ENCODE results near the gene HSPA4.
A peak's percentile ranks its signal among the peaks of the same experiment; 100 is the strongest.

HSPA4 gene

DNA sequence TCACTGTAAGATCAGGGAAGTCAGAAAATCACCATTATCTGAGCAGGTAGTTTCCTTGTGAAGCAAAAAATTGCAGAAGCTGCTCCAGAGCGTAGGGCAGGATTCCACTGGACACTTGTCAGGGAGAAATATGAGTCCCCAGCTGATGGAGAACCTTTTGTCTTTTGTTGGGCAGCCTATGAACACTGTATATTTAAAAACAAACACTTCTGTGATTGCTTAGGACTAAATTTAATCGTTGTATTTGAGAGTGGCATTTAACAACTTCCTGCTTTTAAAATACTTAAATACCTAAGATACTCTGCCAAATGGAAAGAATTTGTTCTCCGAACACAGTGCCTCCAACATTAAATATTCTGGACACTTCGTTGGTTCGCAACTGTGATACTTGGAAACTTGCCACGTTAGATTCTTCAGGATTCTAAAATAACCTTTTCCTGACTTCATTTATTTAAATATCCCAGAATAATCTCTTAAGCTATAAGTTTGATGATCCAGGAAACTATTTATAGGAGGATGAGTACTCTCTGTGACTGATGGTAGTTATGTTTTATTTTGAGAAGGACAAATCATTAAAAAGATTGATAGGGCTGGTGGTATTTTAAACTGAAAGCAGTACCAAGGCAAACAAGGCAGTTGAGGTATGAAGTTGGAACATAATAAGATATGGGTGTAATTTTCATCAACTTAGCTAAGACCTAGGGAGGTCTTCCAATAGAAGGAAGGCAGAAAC lies 2.7 kb upstream of the HSPA4 start:
- Histone ChIP-seq H3K4me3 (ENCODE audit: low read depth, low read length) (no peak overlapping the region), H3K9me3 (ENCODE audit: severe bottlenecking) (no peaks in the 10 kb centered on the region), H3K27ac (peak overlapping the region; percentile 97), H3K27me3 (ENCODE audit: insufficient read depth, low read depth, severe bottlenecking) (no peaks in the 10 kb centered on the region), H3K36me3 (peaks cover 17% of the 10 kb centered on the region)
- no peak for DNase-seq
- TF ChIP-seq, protein P1, sequence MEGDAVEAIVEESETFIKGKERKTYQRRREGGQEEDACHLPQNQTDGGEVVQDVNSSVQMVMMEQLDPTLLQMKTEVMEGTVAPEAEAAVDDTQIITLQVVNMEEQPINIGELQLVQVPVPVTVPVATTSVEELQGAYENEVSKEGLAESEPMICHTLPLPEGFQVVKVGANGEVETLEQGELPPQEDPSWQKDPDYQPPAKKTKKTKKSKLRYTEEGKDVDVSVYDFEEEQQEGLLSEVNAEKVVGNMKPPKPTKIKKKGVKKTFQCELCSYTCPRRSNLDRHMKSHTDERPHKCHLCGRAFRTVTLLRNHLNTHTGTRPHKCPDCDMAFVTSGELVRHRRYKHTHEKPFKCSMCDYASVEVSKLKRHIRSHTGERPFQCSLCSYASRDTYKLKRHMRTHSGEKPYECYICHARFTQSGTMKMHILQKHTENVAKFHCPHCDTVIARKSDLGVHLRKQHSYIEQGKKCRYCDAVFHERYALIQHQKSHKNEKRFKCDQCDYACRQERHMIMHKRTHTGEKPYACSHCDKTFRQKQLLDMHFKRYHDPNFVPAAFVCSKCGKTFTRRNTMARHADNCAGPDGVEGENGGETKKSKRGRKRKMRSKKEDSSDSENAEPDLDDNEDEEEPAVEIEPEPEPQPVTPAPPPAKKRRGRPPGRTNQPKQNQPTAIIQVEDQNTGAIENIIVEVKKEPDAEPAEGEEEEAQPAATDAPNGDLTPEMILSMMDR (IDR thresholded peaks at IDR 0.05; ENCODE audit: low read depth, low read length): no peak

DNA sequence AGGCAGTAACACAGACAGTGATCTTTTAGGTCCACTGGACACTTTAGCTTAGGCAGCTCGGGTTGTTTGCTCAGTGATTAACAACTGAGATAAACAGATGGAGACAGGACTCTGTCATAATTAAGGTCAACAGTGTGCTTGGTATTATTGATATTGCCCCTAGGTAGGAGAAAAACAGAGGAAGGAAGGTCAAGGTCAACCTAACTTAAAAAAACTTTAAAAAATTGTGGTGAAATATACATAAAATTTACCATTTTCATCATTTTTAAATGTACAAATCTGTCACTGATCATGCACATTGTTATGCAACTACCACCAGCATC lies 2.1 kb upstream of the HSPA4 start:
- DNase-seq: no peak
- H3K36me3 ChIP-seq: peaks cover 22% of the 10 kb centered on the region
- H3K27me3 ChIP-seq (ENCODE audit: insufficient read depth, low read depth, severe bottlenecking): no peaks in the 10 kb centered on the region
- H3K4me3 ChIP-seq (ENCODE audit: low read depth, low read length): no peak overlapping the region
- TF ChIP-seq, protein P1 (IDR thresholded peaks at IDR 0.05; ENCODE audit: low read depth, low read length): no peak
- H3K27ac ChIP-seq: peak overlapping the region; percentile 97
- no peaks in the 10 kb centered on the region for H3K9me3 ChIP-seq (ENCODE audit: severe bottlenecking)

DNA sequence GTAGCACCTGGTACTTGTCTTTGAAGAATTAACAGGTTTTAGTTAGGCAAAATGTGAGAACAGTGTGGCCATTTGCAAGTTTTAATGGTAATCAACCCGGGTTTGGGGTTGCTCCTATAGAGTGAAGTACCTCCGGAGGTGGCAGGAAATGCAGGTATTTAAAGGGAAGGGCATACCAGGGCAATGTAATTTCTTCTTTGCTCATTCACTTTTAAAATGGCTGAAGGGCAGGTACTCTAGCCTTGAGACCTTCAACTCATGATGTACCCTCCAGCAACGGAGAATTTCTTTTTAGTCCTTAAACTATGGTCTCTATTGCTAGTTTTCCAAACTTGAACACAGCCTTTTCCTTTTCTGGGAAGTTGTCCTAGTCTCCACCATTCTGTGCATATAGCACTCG lies 1.3 kb upstream of the HSPA4 start:
- DNase-seq: no peak
- TF ChIP-seq, protein P1 (IDR thresholded peaks at IDR 0.05; ENCODE audit: low read depth, low read length): no peak
- no peaks in the 10 kb centered on the region for H3K27me3 ChIP-seq (ENCODE audit: insufficient read depth, low read depth, severe bottlenecking)
- H3K27ac ChIP-seq: peak overlapping the region; percentile 97
- H3K9me3 ChIP-seq (ENCODE audit: severe bottlenecking): no peaks in the 10 kb centered on the region
- H3K4me3 ChIP-seq (ENCODE audit: low read depth, low read length): peak overlapping the region; percentile 72
- peaks cover 27% of the 10 kb centered on the region for H3K36me3 ChIP-seq

DNA sequence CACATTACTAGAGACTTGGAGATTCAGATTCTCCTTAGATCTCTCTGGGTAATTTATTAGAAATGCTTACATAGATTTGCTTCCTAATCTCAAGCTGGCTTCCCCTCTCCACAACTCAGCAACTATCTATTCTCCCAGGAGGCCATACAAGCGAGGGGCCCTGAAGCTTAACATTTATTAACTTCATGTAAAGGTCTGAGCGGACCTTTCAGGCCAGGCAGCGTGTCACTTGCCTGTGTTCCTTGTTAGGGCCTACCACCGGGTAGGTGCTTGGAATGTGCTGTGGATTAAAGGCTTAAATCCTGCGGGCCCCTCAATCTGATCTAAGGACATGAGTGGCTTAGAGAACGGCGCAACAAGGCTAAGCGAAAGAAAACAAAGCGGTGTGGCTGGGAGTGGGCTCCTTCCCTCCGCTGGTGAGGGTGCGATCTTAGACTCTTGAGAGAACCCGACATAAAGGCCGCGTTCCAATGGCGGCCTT lies 712 bp upstream of the HSPA4 start:
- H3K27ac ChIP-seq: peak overlapping the region; percentile 97
- peak overlapping the region; percentile 72 for H3K4me3 ChIP-seq (ENCODE audit: low read depth, low read length)
- H3K27me3 ChIP-seq (ENCODE audit: insufficient read depth, low read depth, severe bottlenecking): no peaks in the 10 kb centered on the region
- peaks cover 33% of the 10 kb centered on the region for H3K36me3 ChIP-seq
- no peaks in the 10 kb centered on the region for H3K9me3 ChIP-seq (ENCODE audit: severe bottlenecking)
- TF ChIP-seq, protein P1 (IDR thresholded peaks at IDR 0.05; ENCODE audit: low read depth, low read length): no peak
- peak; percentile 92 for DNase-seq

DNA sequence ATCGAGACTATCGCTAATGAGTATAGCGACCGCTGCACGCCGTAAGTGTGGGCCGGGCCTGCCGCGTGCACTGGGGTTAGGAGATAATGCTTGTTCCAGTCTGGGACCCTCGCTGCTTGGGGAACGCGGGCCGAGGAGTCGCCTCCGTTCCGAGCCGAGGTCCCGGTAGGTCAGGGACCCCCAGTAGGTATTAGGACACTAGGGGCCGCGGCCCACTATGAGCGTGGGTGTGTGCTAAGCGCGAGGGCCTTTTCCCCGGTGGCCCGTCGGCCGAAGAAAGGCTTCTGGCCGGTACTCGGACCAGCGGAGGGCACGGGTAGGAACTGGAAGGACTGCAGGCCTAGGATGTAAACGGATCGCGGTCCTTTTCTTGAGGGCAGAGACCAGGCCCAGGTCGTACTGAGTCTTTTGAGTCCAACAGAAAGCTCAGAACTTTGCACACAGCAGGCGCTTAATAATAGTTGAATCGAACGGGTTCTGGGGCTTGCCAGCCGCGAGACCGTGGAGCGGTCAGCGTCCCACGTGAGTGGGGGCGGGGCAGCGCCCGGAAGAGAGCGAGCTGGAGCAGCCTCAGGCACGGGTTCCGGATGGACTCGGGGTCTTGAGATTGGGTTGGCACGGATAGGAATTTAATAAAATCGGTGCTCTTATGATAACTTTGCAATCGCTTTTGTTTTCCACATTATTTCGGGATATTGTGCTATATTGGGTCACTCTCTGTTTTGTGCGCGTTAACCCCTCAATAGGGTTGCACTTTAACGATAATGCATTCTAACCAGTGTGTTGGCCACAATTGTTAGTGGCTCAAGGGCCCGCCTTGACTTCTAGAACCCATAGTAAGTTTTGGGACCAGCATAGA lies 733 bp downstream of the HSPA4 start:
- Histone ChIP-seq H3K9me3 (ENCODE audit: severe bottlenecking) (no peaks in the 10 kb centered on the region), H3K4me3 (ENCODE audit: low read depth, low read length) (peak overlapping the region; percentile 72), H3K27ac (peak overlapping the region; percentile 97), H3K36me3 (peaks cover 33% of the 10 kb centered on the region), H3K27me3 (ENCODE audit: insufficient read depth, low read depth, severe bottlenecking) (no peaks in the 10 kb centered on the region)
- TF ChIP-seq, protein P1 (IDR thresholded peaks at IDR 0.05; ENCODE audit: low read depth, low read length): no peak
- peak; percentile 55 for DNase-seq

Data from WERI-Rb-1 (cell line).